NCI-H187 treated with DMSO at 0.1 percent for 48 hours (cell line): Measurements from ENCODE around the gene GRIK4.

Experiments
- DNase-seq: peaks from one replicate; lab custom pipeline; 2025; lab: John Stamatoyannopoulos, UW

The GRIK4 gene

GRCh38 chr11:120707663-120708062 is 196.1 kb downstream of the GRIK4 start:
- no peak for DNase-seq

GRCh38 chr11:120708511-120709183 is 197.1 kb downstream of the GRIK4 start:
- DNase-seq, result no peak

- DNase-seq, result no peak
These were observed 198.3 kb downstream of the GRIK4 start for GRCh38 chr11:120709808-120710207.

GRCh38 chr11:120710354-120711131 is 199.0 kb downstream of the GRIK4 start:
- no peak for DNase-seq

GRCh38 chr11:120712014-120712413 is 200.5 kb downstream of the GRIK4 start:
- DNase-seq, result no peak

- DNase-seq, result no peak
These were observed 201.3 kb downstream of the GRIK4 start for GRCh38 chr11:120712881-120713280.

- no peak for DNase-seq
These were observed 201.7 kb downstream of the GRIK4 start for GRCh38 chr11:120713296-120713695.

- no peak for DNase-seq
These were observed 202.9 kb downstream of the GRIK4 start for GRCh38 chr11:120714438-120714837.

GRCh38 chr11:120715239-120715638 is 203.7 kb downstream of the GRIK4 start:
- no peak for DNase-seq

- no peak for DNase-seq
These were observed 205.5 kb downstream of the GRIK4 start for GRCh38 chr11:120717042-120717441.

- DNase-seq, result no peak
These were observed 206.1 kb downstream of the GRIK4 start for GRCh38 chr11:120717623-120718022.

- DNase-seq, result no peak
These were observed 206.6 kb downstream of the GRIK4 start for GRCh38 chr11:120718171-120718570.

- DNase-seq, result no peak
These were observed 207.8 kb downstream of the GRIK4 start for GRCh38 chr11:120719348-120719747.

- no peak for DNase-seq
These were observed 209.2 kb downstream of the GRIK4 start for GRCh38 chr11:120720760-120721159.

GRCh38 chr11:120722524-120722923 is 211.0 kb downstream of the GRIK4 start:
- no peak for DNase-seq

- DNase-seq, result no peak
These were observed 212.2 kb downstream of the GRIK4 start for GRCh38 chr11:120723751-120724150.

- DNase-seq, result no peak
These were observed 216.2 kb downstream of the GRIK4 start for GRCh38 chr11:120727752-120728151.

- DNase-seq, result no peak
These were observed 223.5 kb downstream of the GRIK4 start for GRCh38 chr11:120735035-120735434.

GRCh38 chr11:120738516-120739046 is 227.0 kb downstream of the GRIK4 start:
- DNase-seq, result no peak

GRCh38 chr11:120739780-120740179 is 228.2 kb downstream of the GRIK4 start:
- no peak for DNase-seq

- DNase-seq, result no peak
These were observed 228.8 kb downstream of the GRIK4 start for GRCh38 chr11:120740380-120740779.

GRCh38 chr11:120744016-120744994 is 232.8 kb downstream of the GRIK4 start:
- no peak for DNase-seq
